ENCODE data around the gene CENPQ.
A peak's percentile ranks its signal among the peaks of the same experiment; 100 is the strongest.
"Not testable (repeated sequence)": the region's sequence is repeated elsewhere in the genome, so short reads cannot be mapped to it uniquely, and the experiment has no call there.

CENPQ gene

GRCh38 chr6:49462927-49463611 is at the start of gene CENPQ, which contains the start of gene MMUT:
CENPQ (plus strand) TSS chr6:49463370; CDS start chr6:49470177, 6,807 bp downstream.
MMUT (minus strand) TSS chr6:49463253; CDS start chr6:49459466, 3,787 bp downstream.
- DNase-seq (ENCODE audit: low spot score), result peak; percentile 96

DNA sequence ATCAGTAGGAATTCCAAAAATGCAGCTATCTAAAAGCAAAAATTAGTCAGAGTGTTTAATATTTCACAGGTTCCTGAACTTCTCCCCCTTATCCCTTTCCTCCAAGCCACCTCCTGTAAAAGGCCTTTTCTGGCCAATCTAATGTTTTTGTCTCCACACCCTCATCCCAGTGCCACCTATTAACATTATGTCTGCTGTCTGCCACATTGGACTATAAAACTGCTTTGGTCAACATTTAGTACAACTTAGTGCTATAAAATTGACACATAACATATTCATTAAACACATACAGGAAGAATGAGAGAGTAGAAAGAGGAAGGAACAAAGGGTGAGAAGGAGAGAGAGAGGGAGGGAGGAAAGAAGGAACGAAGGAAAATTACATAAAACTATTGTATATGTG is 47.8 kb upstream of the CENPQ start:
- DNase-seq (ENCODE audit: low spot score), result no peak

DNA sequence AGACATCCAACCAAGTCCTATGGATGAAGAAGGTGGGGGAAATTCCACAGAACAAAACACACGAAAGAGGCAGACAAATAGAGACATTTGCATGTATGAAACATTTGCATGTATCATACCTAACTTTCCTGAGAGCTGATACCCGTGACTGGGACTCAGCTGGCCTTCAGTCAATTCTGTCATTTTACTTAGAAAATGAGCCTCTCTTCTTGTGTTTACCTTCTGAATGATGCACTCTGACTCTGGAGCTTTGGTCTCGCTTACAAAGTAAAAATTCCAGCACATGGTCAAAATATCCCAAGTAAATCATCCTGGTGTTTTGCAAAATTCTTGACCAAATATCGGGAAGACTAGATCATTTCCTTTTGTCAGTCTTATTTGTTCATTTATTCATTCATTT is 47.0 kb upstream of the CENPQ start:
- no peak for DNase-seq (ENCODE audit: low spot score)

GRCh38 chr6:49423817-49424216 is 39.4 kb upstream of the CENPQ start:
- DNase-seq (ENCODE audit: low spot score), result peak; percentile 17

DNA sequence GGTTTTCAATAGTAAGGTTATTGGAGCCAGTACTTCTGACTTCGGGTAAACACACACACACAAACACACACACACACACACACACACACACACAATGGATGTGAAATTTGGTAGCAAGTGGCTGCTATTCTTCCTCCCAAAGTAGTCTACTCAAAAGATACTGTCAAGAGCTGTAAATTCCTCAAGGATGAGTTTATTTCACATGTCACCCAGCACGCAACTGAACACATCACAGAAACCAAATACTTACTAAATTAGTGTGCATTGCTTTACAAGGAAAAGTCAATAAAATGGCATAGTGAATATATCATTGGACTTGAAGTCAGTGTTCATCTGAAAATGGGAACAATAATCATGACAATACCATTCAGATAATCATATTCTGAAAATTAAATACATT is 33.0 kb upstream of the CENPQ start:
- no peak for DNase-seq (ENCODE audit: low spot score)

DNA sequence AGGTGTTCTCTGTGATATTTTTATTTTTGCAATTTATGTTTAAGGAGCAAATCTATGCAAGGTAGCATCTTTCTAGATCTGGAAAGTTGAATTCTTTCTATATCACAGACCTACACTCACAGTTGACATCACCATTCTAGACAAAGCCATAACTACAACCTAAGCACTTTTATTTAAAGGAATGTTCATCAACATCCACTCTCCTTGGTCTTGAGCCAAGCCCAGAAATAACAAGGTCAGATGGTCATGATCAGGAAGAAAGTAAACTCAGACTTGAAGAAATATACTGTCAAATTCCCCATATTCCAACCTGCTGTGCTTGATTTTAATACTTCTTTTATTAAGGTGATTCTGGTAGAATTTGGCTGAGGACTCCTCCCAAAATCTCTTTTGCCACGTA is 32.3 kb upstream of the CENPQ start:
- no peak for DNase-seq (ENCODE audit: low spot score)

- peak; percentile 25 for DNase-seq (ENCODE audit: low spot score)
Observed at GRCh38 chr6:49453221-49453620, 9.9 kb upstream of the CENPQ start.

DNA sequence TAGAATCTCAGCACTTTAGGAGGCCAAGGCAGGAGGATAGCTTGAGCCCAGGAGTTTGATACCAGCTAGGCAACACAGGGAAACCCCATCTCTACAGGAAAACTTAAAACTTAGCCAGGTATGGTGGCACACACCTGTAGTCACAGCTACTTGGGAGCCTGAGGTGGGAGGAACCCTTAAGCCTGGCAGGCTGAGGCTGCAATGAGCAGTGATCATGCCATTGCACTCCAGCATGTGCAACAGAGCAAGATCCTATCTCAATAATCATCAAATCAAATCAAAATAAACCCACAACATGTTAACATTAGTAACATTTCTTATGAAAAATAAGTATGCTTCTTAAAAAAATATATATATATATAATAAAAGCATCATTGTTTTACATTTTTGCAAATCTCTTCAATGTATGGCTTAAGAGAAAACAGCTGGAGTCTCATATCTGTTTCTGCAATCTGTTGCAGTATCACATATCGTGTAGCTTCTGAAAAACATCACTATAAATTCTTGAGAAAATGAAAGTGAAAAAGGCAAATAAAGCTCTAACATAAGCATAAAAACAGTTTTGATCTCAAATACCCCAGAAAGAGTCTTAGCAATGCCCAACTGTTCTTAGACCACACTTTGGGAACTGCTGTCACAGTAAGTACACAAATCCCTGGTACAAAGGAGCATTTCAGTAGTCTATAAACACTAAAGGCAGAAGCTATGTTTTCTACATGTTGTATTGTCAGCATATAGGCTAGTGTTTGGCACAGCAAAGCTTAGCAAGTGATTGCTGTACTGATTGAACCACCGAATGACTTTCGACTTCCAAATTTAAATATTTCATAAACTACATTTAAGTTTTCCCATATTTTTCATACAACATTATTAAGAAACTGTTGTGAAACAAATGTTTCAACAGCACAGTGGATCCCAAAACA is 8.1 kb upstream of the CENPQ start:
- no peak for DNase-seq (ENCODE audit: low spot score)

DNA sequence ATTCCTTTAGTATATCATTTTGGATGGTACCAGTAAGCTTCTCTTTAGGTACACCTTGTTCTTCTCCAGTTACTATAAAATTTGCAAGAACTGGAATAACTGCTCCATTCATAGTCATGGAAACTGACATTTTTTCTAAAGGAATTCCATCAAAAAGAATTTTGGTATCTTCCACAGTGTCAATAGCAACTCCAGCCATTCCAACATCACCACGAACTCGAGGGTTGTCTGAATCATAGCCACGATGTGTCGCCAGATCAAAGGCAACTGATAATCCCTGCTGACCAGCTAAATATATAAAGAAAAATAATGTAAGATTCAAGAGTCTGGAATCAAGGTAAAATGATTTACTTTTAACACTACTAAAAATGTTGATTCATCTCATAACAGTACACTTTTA is 5.4 kb upstream of the CENPQ start:
- no peak for DNase-seq (ENCODE audit: low spot score)

DNA sequence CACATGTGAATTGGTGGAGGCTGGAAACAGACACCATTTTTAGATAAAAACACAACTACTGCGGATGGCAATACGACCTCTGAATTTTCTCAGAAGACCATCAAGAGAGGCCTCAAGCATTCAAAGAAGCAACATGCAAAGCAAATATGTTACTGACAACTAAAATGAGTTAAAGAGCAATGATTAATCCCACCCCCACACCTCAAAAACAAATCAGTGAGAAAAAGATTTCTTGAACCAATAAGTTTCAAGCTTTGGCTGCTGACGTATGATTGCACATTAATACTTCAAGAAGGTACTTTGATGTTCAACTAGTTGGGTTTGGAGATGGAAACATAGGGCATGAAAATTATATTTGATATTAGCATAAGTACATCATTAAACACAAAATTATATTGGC is 1.1 kb upstream of the CENPQ start:
- DNase-seq (ENCODE audit: low spot score), result peak; percentile 12

GRCh38 chr6:49462599-49462926 is 607 bp upstream of the CENPQ start:
- peak; percentile 2 for DNase-seq (ENCODE audit: low spot score)

DNA sequence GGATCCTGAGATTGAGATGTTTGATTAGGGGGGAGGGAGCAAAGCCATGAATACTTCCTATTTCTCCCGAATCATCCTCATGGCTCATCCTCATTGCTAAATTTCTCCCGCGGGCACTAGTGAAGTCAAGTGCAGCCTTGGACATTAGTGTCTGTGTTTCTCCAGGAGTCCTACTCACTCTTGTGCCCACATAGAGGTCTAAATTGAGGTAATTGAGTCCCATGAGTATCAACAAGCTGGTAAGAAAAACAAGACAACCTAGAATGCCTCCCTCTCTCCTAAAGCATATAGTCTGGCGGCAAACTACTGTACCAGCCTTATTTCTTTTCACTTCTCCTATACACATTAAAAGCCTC is 420 bp downstream of the CENPQ start:
- peak; percentile 3 for DNase-seq (ENCODE audit: low spot score)

DNA sequence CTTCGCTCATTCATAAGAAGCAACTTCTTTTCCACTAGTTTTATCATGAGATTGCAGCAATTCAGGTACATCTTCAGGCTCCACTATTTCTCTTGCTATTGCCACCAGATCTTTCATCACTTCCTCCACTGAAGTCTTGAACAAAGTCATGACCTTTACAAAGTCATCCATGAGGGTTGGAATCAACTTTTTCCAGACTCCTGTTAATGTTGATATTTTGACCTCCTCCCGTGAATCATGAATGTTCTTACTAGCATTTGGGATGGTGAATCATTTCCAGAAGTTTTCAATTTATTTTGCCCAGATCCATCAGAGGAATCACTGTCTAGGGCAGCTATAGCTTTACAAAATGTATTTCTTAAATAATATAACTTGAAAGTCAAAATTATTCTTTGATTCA is 1.5 kb downstream of the CENPQ start:
- no peak for DNase-seq (ENCODE audit: low spot score)

DNA sequence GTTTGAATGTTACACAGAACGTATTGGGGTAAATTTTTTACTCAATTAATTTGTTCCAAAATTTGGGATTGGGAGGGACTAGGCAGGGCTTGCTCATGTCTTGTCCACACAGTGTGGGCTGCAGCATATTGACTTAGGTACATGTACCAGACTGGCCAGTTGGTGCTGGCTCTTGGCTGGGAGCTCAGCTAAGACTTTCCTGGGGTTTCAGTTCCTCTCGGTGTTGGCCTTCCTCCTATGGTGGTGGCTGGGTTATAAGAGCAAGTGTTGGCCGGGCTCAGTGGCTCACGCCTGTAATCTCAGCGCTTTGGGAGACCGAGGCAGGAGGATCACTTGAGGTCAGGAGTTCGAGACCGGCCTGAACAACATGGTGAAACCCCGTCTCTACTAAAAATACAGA is 4.9 kb downstream of the CENPQ start:
- DNase-seq (ENCODE audit: low spot score), result no peak

DNA sequence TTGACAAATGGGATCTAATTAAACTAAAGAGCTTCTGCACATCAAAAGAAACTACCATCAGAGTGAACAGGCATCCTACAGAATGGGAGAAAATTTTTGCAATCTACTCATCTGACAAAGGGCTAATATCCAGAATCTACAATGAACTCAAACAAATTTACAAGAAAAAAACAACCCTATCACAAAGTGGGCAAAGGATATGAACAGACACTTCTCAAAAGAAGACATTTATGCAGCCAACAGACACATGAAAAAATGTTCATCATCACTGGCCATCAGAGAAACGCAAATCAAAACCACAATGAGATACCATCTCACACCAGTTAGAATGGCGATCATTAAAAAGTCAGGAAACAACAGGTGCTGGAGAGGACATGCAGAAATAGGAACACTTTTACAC is 13.4 kb downstream of the CENPQ start:
- DNase-seq (ENCODE audit: low spot score), result not testable (repeated sequence)

- no peak for DNase-seq (ENCODE audit: low spot score)
Observed at GRCh38 chr6:49479308-49479970, 16.3 kb downstream of the CENPQ start.

GRCh38 chr6:49481846-49482245 is 18.7 kb downstream of the CENPQ start:
- DNase-seq (ENCODE audit: low spot score), result not testable (repeated sequence)

GRCh38 chr6:49483380-49483779 is 20.2 kb downstream of the CENPQ start:
- not testable (repeated sequence) for DNase-seq (ENCODE audit: low spot score)

DNA sequence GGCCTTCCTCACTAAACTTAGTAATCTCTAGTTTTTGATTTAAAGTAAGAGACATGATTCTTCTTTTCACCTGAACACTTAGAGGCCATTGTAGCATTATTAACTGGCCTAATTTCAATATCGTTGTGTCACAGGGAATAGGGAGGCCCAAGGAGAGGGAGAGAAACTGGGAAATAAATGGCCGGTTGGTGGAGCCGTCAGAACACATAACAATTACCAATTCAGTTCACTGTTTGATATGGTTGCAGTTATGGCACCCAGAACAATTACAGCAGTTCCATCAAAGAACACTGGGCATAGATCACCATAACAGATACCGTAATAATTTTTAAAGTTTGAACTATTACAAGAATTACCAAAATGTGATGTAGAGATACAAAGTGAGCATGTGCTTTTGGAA is 27.5 kb downstream of the CENPQ start:
- no peak for DNase-seq (ENCODE audit: low spot score)

- no peak for DNase-seq (ENCODE audit: low spot score)
Observed at GRCh38 chr6:49497304-49497703, 34.1 kb downstream of the CENPQ start.

GRCh38 chr6:49499126-49499525 is 36.0 kb downstream of the CENPQ start:
- no peak for DNase-seq (ENCODE audit: low spot score)

DNA sequence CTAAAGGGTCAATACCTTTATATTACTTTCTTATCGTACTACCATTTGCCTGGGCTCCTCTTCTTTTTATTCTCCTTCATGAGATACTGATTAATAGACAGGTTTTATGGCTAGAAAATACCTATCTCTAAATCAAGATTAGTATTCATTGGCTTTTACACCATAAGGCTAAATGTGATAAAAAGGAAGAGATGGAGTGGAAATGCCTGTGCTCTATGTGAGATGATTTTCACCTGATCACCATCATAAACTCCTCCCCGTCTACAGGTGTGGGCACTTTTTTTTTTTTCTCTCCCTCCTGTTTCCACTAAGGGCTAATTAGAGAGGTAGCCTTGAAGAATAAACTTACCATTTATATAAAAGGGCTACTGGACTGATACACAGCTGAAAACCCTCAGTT is 36.5 kb downstream of the CENPQ start, which contains the start of gene GLYATL3:
TSS of gene GLYATL3 (plus strand) at position 301 of the 400 bp plus-strand sequence. CDS start 12,068 bp downstream, outside the sequence.
- no peak for DNase-seq (ENCODE audit: low spot score)

GRCh38 chr6:49504666-49505065 is 41.5 kb downstream of the CENPQ start:
- DNase-seq (ENCODE audit: low spot score), result no peak

Data from GM03348 (cell line).